ENCODE data around the gene KCNIP4. TPM values are rescaled to one million over a fixed set of nuclear protein-coding genes. Genes with fewer than 3 reads are reported as not detected.

The KCNIP4 gene
- total and polyA plus RNA-seq, 10 of the 15 experiments (the other 5 are each of a cell fraction or from before 2014, with no cell fraction given) = 0.03 to 0.23 (median 0.13) TPM; not detected in 7

DNA sequence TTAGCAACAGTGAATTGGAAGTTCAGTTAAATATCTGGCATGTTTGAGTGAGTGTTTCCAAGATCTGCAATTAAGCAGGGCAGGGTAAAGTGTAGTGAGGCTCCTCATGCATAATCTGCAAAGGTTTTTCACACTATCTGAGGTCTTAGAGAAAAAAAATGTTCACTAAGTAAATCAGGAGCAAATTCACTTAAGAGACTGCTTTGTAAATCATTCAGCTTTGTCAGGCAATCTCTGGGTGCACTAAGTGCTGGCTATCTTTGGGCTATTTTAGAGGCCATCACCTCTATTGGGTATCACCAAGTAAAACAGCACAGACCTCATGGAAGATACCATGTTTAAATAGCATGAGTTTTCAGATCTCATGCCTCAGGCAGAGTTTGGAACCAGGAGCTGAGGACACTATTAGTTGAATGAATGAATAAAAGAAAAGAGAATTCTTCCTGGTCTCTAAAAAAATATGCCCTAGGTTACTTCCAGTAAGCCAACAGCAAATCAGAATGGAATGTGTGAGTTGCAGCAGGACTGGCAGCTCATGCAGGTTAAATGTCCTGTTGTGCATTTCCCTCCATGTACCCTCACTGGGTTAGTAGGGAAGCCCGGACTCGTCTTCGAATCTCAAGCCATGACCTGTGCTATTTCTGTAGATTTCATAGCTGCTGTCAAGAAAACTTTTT is 195.3 kb downstream of the KCNIP4 start:
- ChIA-PET RAD21 (ENCODE audit: unreplicated experiment) (no interaction called here), CTCF (interaction anchor here (0.7 to 3.5 kb wide), 5 partner anchors 11 to 980 kb away, joined by 3 to 15 read pairs (median 3); no protein-coding TSS in a partner anchor), POLR2A (interaction anchor here (0.5 kb wide), 1 partner anchor 1376 kb away, joined by 7 read pairs; no protein-coding TSS in a partner anchor), SMC1A (ENCODE audit: uncharacterized antibody, unreplicated experiment) (interaction anchor here (1.9 kb wide), 1 partner anchor 11 kb away, joined by 5 read pairs; no protein-coding TSS in a partner anchor)
- H3K27ac ChIP-seq (ENCODE audit: control insufficient read depth, insufficient read depth) = no peak overlapping the region
- H3K79me2 ChIP-seq (ENCODE audit: control insufficient read depth, insufficient read depth, low read length) = no peaks in the 10 kb centered on the region
- no peak overlapping the region for H2AFZ ChIP-seq (ENCODE audit: control insufficient read depth, low read depth, low read length)
- intact Hi-C loops (cut with micrococcal nuclease; ENCODE audit: unreplicated experiment) = no loop called here
- H4K20me1 ChIP-seq (ENCODE audit: control insufficient read depth, insufficient read depth) = no peaks in the 10 kb centered on the region
- FAIRE-seq (no peak), DNase-seq (ENCODE audit: low read depth, low spot score) (no peak), ATAC-seq (no peak)
- BruUV-seq (replicated peaks) = no TSS peak
- H3K9ac ChIP-seq (ENCODE audit: control insufficient read depth, insufficient read depth, low read length) = no peak overlapping the region
- H3K9me3 ChIP-seq (replicated peaks; ENCODE audit: control insufficient read depth, insufficient read depth, low read length) = no peaks in the 10 kb centered on the region
- in situ Hi-C loops (cut with MboI) = loop anchor here (25.0 kb wide), 1 partner anchor 1341 kb away; no protein-coding TSS in a partner anchor
- WGBS (ENCODE audit: insufficient coverage, insufficient replicate concordance, low lambda C conversion rate, missing lambda C conversion rate) = 0% methylated on average over 3 of the region's 3 CpGs
- no peaks in the 10 kb centered on the region for H3K27me3 ChIP-seq (replicated peaks in 1 of 2; ENCODE audit: control insufficient read depth in 2 of 2, insufficient read depth in 2 of 2, low read length in 1 of 2)
- no peaks in the 10 kb centered on the region for H3K4me1 ChIP-seq (ENCODE audit: control insufficient read depth, insufficient read depth, low read length)
- H3K4me3 ChIP-seq = no peak overlapping the region
- H3K36me3 ChIP-seq (ENCODE audit: control insufficient read depth in 2 of 2, insufficient read depth in 2 of 2, low read length in 1 of 2) = no peaks in the 10 kb centered on the region
- no peak for TF ChIP-seq HDGF (IDR thresholded peaks at IDR 0.05)
- TF ChIP-seq CHD2 (IDR thresholded peaks at IDR 0.05; ENCODE audit: borderline replicate concordance, low read depth, low read length) = no peak
- no peak for TF ChIP-seq HDAC2 (IDR thresholded peaks at IDR 0.05)
- TF ChIP-seq CBX5 (IDR thresholded peaks at IDR 0.05; ENCODE audit: low read depth) = no peak
- TF ChIP-seq, protein P1, sequence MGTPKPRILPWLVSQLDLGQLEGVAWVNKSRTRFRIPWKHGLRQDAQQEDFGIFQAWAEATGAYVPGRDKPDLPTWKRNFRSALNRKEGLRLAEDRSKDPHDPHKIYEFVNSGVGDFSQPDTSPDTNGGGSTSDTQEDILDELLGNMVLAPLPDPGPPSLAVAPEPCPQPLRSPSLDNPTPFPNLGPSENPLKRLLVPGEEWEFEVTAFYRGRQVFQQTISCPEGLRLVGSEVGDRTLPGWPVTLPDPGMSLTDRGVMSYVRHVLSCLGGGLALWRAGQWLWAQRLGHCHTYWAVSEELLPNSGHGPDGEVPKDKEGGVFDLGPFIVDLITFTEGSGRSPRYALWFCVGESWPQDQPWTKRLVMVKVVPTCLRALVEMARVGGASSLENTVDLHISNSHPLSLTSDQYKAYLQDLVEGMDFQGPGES (IDR thresholded peaks at IDR 0.05) = no peak
- TF ChIP-seq, protein P2, sequence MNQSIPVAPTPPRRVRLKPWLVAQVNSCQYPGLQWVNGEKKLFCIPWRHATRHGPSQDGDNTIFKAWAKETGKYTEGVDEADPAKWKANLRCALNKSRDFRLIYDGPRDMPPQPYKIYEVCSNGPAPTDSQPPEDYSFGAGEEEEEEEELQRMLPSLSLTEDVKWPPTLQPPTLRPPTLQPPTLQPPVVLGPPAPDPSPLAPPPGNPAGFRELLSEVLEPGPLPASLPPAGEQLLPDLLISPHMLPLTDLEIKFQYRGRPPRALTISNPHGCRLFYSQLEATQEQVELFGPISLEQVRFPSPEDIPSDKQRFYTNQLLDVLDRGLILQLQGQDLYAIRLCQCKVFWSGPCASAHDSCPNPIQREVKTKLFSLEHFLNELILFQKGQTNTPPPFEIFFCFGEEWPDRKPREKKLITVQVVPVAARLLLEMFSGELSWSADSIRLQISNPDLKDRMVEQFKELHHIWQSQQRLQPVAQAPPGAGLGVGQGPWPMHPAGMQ (IDR thresholded peaks at IDR 0.05; ENCODE audit: borderline replicate concordance) = no peak
- TF ChIP-seq SIN3A (IDR thresholded peaks at IDR 0.05; ENCODE audit: low read depth, low read length) = no peak
- no peak for TF ChIP-seq IRF4 (IDR thresholded peaks at IDR 0.05; ENCODE audit: low read depth, low read length)
- TF ChIP-seq ZSCAN29 (IDR thresholded peaks at IDR 0.05) = no peak
- TF ChIP-seq SUPT20H (IDR thresholded peaks at IDR 0.05; ENCODE audit: borderline replicate concordance, control insufficient read depth, low read depth, low read length) = no peak
- TF ChIP-seq, protein P3, sequence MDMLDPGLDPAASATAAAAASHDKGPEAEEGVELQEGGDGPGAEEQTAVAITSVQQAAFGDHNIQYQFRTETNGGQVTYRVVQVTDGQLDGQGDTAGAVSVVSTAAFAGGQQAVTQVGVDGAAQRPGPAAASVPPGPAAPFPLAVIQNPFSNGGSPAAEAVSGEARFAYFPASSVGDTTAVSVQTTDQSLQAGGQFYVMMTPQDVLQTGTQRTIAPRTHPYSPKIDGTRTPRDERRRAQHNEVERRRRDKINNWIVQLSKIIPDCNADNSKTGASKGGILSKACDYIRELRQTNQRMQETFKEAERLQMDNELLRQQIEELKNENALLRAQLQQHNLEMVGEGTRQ (IDR thresholded peaks at IDR 0.05; ENCODE audit: borderline replicate concordance, low read depth, low read length) = no peak
- no peak for TF ChIP-seq SMC3 (IDR thresholded peaks at IDR 0.05; ENCODE audit: borderline replicate concordance, low read length)
- no peak for TF ChIP-seq ZNF384 (IDR thresholded peaks at IDR 0.05; ENCODE audit: borderline replicate concordance, low read depth, low read length)
- TF ChIP-seq ZNF622 (IDR thresholded peaks at IDR 0.05) = no peak
- no peak for TF ChIP-seq CBX3 (IDR thresholded peaks at IDR 0.05; ENCODE audit: borderline replicate concordance, low read depth)
- no peak for TF ChIP-seq ATF7 (IDR thresholded peaks at IDR 0.05; ENCODE audit: low read depth)
- TF ChIP-seq JUNB (IDR thresholded peaks at IDR 0.05) = no peak
- no peak overlapping the region for H3K4me2 ChIP-seq (ENCODE audit: control insufficient read depth, insufficient read depth)

All from GM12878 (cell line).